Thoracic aorta (tissue), 2 donors: Measurements from ENCODE around the gene NSUN4. TPM values are rescaled to one million over a fixed set of nuclear protein-coding genes. Genes with fewer than 3 reads are reported as not detected.

Experiments used
- ATAC-seq: fragments of 150-250 bp; one replicate; pipeline ENCODE4 v1.8.0; 2017; ENCODE audit warnings: low read depth; ENCODE audit not compliant: insufficient number of reproducible peaks, low FRiP score
- DNase-seq: peaks from one replicate; pipeline ENCODE4 v3.0.0-alpha.2; 2020; ENCODE audit warnings: low spot score
- H3K27ac ChIP-seq, 2 donors: fragments of 200-600 bp; sonication (generic); 1 replicate in 1 of 2; 2 replicates in 1 of 2; pipeline ENCODE4 v1.5.1; 2016; ENCODE audit warnings: mild to moderate bottlenecking in 2 of 2, moderate library complexity in 2 of 2
- H3K27me3 ChIP-seq: fragments of 200-600 bp; sonication (generic); replicated peaks from 2 replicates; pipeline ENCODE4 v1.6.0; 2016; ENCODE audit warnings: mild to moderate bottlenecking; ENCODE audit not compliant: insufficient read depth
- H3K36me3 ChIP-seq: fragments of 200-600 bp; sonication (generic); one replicate; pipeline ENCODE4 v1.5.1; 2016
- H3K4me1 ChIP-seq, 2 donors: fragments of 200-600 bp; sonication (generic); 1 replicate in 1 of 2; 2 replicates in 1 of 2; pipeline versions ENCODE4 v1.5.1 to v1.6.0; 2016; ENCODE audit warnings: low read depth in 2 of 2, mild to moderate bottlenecking in 1 of 2; ENCODE audit not compliant: control insufficient read depth in 1 of 2
- H3K4me3 ChIP-seq: fragments of 200-600 bp; sonication (generic); 2 replicates; pipeline ENCODE4 v1.5.1; 2016; ENCODE audit warnings: mild to moderate bottlenecking
- H3K9me3 ChIP-seq: fragments of 200-600 bp; sonication (generic); 2 replicates; pipeline ENCODE4 v1.5.1; 2016
- CTCF ChIP-seq: fragments of 200-600 bp; sonication (generic); IDR thresholded peaks from one replicate; pipeline ENCODE4 v1.5.1; 2019; ENCODE audit warnings: antibody characterized with exemption
- total RNA-seq, 2 donors: library from RNA; depleted of rRNA; stranded (reverse); fragments of >200 nt; gene quantifications; one replicate each; pipeline versions ENCODE4 v1.1.0 to v1.2.3, GENCODE V29; 2016

Gene NSUN4
- total RNA-seq, 2 donors from 2014 or later = 22.9 to 29.3 TPM

GRCh38 chr1:46380508-46380907 lies 39.9 kb downstream of the NSUN4 start:
- no peaks in the 10 kb centered on the region for H3K9me3 ChIP-seq
- H3K27ac ChIP-seq = no peak overlapping the region
- H3K4me3 ChIP-seq = no peak overlapping the region
- DNase-seq (no peak), ATAC-seq (no peak)
- no peak for TF ChIP-seq CTCF
- no peaks in the 10 kb centered on the region for H3K27me3 ChIP-seq
- H3K4me1 ChIP-seq = no peaks in the 10 kb centered on the region
- no peaks in the 10 kb centered on the region for H3K36me3 ChIP-seq

GRCh38 chr1:46393510-46393909 lies 52.9 kb downstream of the NSUN4 start:
- no peaks in the 10 kb centered on the region for H3K36me3 ChIP-seq
- peaks cover 7% of the 10 kb centered on the region for H3K9me3 ChIP-seq
- H3K27me3 ChIP-seq = no peaks in the 10 kb centered on the region
- H3K27ac ChIP-seq = no peak overlapping the region
- DNase-seq (no peak), ATAC-seq (no peak)
- H3K4me3 ChIP-seq = no peak overlapping the region
- peaks cover 9 to 27% of the 10 kb centered on the region in 2 donors for H3K4me1 ChIP-seq
- TF ChIP-seq CTCF = no peak

- Histone ChIP-seq H3K4me3 (peak within 1 kb of the TSS; percentile 78), H3K9me3 (peaks cover 7% of the 10 kb centered on the region), H3K27me3 (no peaks in the 10 kb centered on the region), H3K4me1 (peaks cover 9 to 27% of the 10 kb centered on the region in 2 donors), H3K36me3 (no peaks in the 10 kb centered on the region), H3K27ac (no peak within 1 kb of the TSS)
- ATAC-seq (no peak), DNase-seq (no peak)
- TF ChIP-seq CTCF = no peak
These were observed 53.7 kb downstream of the NSUN4 start, which contains the start of gene FAAH for GRCh38 chr1:46394108-46394871. TSS of gene FAAH (plus strand) at chr1:46394317. CDS start at chr1:46394349, 32 bp downstream.

GRCh38 chr1:46394872-46395465 lies 54.4 kb downstream of the NSUN4 start:
- Histone ChIP-seq H3K27me3 (no peaks in the 10 kb centered on the region), H3K27ac (no peak overlapping the region), H3K36me3 (no peaks in the 10 kb centered on the region), H3K4me3 (peak overlapping the region; percentile 78), H3K4me1 (peaks cover 9 to 27% of the 10 kb centered on the region in 2 donors), H3K9me3 (peaks cover 7% of the 10 kb centered on the region)
- DNase-seq (no peak), ATAC-seq (no peak)
- no peak for TF ChIP-seq CTCF

- H3K27ac ChIP-seq = no peak overlapping the region
- H3K4me1 ChIP-seq = peaks cover 9 to 32% of the 10 kb centered on the region in 2 donors
- no peaks in the 10 kb centered on the region for H3K27me3 ChIP-seq
- H3K36me3 ChIP-seq = no peaks in the 10 kb centered on the region
- H3K4me3 ChIP-seq = no peak overlapping the region
- DNase-seq (no peak), ATAC-seq (peak; percentile 26)
- TF ChIP-seq CTCF = no peak
- peaks cover 7% of the 10 kb centered on the region for H3K9me3 ChIP-seq
These were observed 56.1 kb downstream of the NSUN4 start for GRCh38 chr1:46396441-46397398.
